Measurements from ENCODE around the gene FBXW4. TPM values are rescaled to one million over a fixed set of nuclear protein-coding genes. Genes with fewer than 3 reads are reported as not detected.

Gene FBXW4
- total RNA-seq, 2 experiments from 2014 or later = 43.1 to 60.9 TPM

DNA sequence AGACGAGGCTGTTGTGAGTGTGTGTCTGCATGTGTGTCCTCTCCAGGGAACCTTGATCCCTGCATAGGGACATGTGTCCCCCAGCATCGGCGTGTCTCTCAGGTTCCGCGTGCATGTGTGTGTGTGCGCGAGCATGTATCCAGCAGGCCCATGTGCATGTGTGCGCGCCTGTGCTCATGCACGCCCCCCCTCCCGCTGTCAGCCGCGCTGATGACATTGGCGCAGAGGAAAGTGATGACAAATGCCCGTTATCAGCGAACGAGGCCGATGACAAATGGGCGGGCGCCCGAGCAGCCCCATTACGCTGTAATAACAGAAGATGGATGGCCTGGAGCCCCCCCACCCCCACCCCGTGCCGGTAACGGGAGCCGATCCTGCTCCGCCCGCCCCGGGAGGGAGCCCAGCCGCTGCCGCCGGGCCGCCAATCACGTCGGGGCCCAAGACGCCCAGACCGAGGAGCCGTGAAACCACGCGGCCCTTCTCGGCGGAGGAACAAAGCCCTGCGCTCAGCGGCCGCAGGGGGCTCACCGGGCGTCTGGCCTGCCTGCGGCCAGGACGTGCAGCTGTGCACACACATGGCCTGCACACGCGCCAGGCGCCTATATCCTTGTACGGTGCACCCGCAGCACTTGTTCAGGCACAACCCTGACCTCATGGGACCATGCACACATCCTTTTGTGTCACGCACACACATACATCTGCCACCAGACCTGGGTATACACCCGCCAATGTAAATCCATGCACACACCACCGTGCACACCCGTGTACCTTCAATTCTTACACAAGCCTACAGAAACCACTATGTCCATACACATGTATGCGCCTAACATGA is 128.4 kb downstream of the FBXW4 start:
- H3K4me3 ChIP-seq (ENCODE audit: low read depth, low read length, poor library complexity, severe bottlenecking) = no peak overlapping the region
- no TSS peak for BruUV-seq (replicated peaks)
- H3K4me2 ChIP-seq (ENCODE audit: low read length) = no peak overlapping the region
- no peaks in the 10 kb centered on the region for H4K20me1 ChIP-seq (ENCODE audit: insufficient read depth, low read length)
- intact Hi-C loops (cut with micrococcal nuclease; ENCODE audit: unreplicated experiment) = no loop called here
- peaks cover 12% of the 10 kb centered on the region for H3K4me1 ChIP-seq (ENCODE audit: insufficient read depth, low read length, poor library complexity, severe bottlenecking)
- no peaks in the 10 kb centered on the region for H3K9me2 ChIP-seq (ENCODE audit: insufficient read depth, low read length)
- no peak overlapping the region for H2AFZ ChIP-seq (ENCODE audit: low read length)
- H3K36me3 ChIP-seq (ENCODE audit: insufficient read depth, low read length) = no peaks in the 10 kb centered on the region
- ChIA-PET CTCF (ENCODE audit: unreplicated experiment) (no interaction called here), POLR2A (no interaction called here)
- DNase-seq (ENCODE audit: low spot score) = peak; percentile 14
- TF ChIP-seq EZH2phosphoT487 (IDR thresholded peaks at IDR 0.05; ENCODE audit: borderline replicate concordance, low read depth, low read length) (no peak), CTCF (conservative IDR thresholded peaks at IDR 0.05; ENCODE audit: low read length) (no peak)
- no peaks in the 10 kb centered on the region for H3K79me2 ChIP-seq (ENCODE audit: insufficient read depth, low read depth, low read length)
- H3K9me3 ChIP-seq (ENCODE audit: low read length) = no peaks in the 10 kb centered on the region
- H3K27ac ChIP-seq (ENCODE audit: low read depth, low read length, poor library complexity, severe bottlenecking) = no peak overlapping the region

DNA sequence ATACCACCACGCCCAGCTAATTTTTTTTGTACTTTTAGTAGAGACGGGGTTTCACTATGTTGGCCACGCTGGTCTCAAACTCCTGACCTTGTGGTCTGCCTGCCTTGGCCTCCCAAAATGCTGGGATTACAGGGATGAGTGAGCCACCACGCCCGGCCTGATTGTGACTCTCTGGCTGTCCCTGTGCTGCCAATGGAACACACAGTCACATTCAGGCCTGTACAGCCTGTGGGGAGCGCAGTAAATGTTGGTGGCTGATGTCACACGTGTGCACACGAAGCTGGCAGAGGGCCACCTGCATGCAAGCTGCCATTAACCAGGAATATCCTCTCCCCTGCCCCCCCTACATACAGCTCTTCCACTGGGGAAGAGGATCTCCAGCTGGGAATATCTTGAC is 129.0 kb downstream of the FBXW4 start:
- Histone ChIP-seq H2AFZ (ENCODE audit: low read length) (no peak overlapping the region), H4K20me1 (ENCODE audit: insufficient read depth, low read length) (no peaks in the 10 kb centered on the region), H3K4me1 (ENCODE audit: insufficient read depth, low read length, poor library complexity, severe bottlenecking) (peaks cover 12% of the 10 kb centered on the region), H3K79me2 (ENCODE audit: insufficient read depth, low read depth, low read length) (no peaks in the 10 kb centered on the region), H3K27ac (ENCODE audit: low read depth, low read length, poor library complexity, severe bottlenecking) (no peak overlapping the region), H3K4me2 (ENCODE audit: low read length) (no peak overlapping the region), H3K36me3 (ENCODE audit: insufficient read depth, low read length) (no peaks in the 10 kb centered on the region), H3K4me3 (ENCODE audit: low read depth, low read length, poor library complexity, severe bottlenecking) (no peak overlapping the region), H3K9me3 (ENCODE audit: low read length) (no peaks in the 10 kb centered on the region), H3K9me2 (ENCODE audit: insufficient read depth, low read length) (no peaks in the 10 kb centered on the region)
- ChIA-PET CTCF (ENCODE audit: unreplicated experiment) (no interaction called here), POLR2A (no interaction called here)
- BruUV-seq (replicated peaks) = no TSS peak
- no peak for DNase-seq (ENCODE audit: low spot score)
- intact Hi-C loops (cut with micrococcal nuclease; ENCODE audit: unreplicated experiment) = no loop called here
- no peak for TF ChIP-seq CTCF (conservative IDR thresholded peaks at IDR 0.05; ENCODE audit: low read length)
- TF ChIP-seq EZH2phosphoT487 (IDR thresholded peaks at IDR 0.05; ENCODE audit: borderline replicate concordance, low read depth, low read length) = no peak

DNA sequence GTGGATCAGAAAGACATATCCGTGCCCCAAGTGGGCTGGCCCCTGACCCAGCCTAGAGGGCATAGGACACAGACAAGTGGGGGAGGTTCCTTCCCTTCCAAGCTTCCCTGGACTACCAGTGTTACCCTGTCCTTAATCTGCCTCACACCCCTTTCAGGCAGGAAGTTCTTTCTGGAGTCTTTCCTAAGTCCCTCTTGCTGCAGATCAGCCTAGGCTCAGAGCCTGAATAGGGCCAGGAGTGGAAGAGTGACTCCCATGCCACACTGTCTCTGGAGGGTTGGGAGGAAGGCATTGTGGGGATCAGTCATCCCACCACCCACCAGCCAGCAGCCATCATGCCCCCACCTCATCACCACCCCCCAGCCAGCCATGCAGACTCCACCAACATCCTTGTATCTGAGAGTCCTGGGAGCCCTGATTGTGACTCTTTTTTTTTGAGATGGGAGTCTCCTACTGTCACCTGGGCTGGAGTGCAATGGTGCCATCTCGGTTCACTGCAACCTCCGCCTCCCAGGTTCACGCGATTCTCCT is 129.5 kb downstream of the FBXW4 start:
- Histone ChIP-seq H3K9me2 (ENCODE audit: insufficient read depth, low read length) (no peaks in the 10 kb centered on the region), H4K20me1 (ENCODE audit: insufficient read depth, low read length) (no peaks in the 10 kb centered on the region), H3K36me3 (ENCODE audit: insufficient read depth, low read length) (no peaks in the 10 kb centered on the region), H3K4me3 (ENCODE audit: low read depth, low read length, poor library complexity, severe bottlenecking) (no peak overlapping the region), H3K4me1 (ENCODE audit: insufficient read depth, low read length, poor library complexity, severe bottlenecking) (peaks cover 8% of the 10 kb centered on the region), H2AFZ (ENCODE audit: low read length) (no peak overlapping the region), H3K4me2 (ENCODE audit: low read length) (no peak overlapping the region), H3K27ac (ENCODE audit: low read depth, low read length, poor library complexity, severe bottlenecking) (no peak overlapping the region), H3K79me2 (ENCODE audit: insufficient read depth, low read depth, low read length) (no peaks in the 10 kb centered on the region), H3K9me3 (ENCODE audit: low read length) (no peaks in the 10 kb centered on the region)
- CTCF ChIA-PET (ENCODE audit: unreplicated experiment) = no interaction called here
- TF ChIP-seq CTCF (conservative IDR thresholded peaks at IDR 0.05; ENCODE audit: low read length) (no peak), EZH2phosphoT487 (IDR thresholded peaks at IDR 0.05; ENCODE audit: borderline replicate concordance, low read depth, low read length) (no peak)
- DNase-seq (ENCODE audit: low spot score) = no peak
- BruUV-seq (replicated peaks) = no TSS peak
- POLR2A ChIA-PET = no interaction called here
- intact Hi-C loops (cut with micrococcal nuclease; ENCODE audit: unreplicated experiment) = no loop called here
